ENCODE results near the gene C1QL2.

C1QL2 gene

GRCh38 chr2:119137502-119137901 lies 21.0 kb downstream of the C1QL2 start:
- DNase-seq (ENCODE audit: low spot score): no peak

- DNase-seq (ENCODE audit: low spot score): no peak
Measured at GRCh38 chr2:119136872-119137271, 21.7 kb downstream of the C1QL2 start.

GRCh38 chr2:119136093-119136492 lies 22.5 kb downstream of the C1QL2 start:
- DNase-seq (ENCODE audit: low spot score): no peak

DNA sequence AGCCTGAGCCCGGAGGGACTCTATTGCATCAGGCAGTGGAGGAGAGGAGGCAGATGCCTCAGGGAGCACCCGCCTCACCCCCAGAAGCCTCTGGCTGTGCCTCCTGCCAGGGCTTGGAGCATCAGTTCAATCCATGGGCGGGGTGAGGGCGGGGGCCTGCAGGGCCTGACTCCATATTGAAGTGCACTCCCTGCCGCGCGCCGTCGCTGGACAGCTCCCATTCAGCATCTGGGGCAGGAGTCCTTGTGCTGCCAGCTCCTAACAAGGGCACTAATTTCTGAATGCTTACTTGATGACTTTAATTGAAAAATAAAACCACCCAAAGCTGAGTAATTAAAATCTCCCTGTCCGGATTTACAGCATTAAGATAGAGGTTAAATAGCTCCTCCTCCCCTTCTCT lies 23.8 kb downstream of the C1QL2 start:
- DNase-seq (ENCODE audit: low spot score): no peak

- no peak for DNase-seq (ENCODE audit: low spot score)
Measured at GRCh38 chr2:119126650-119127049, 31.9 kb downstream of the C1QL2 start.

- DNase-seq (ENCODE audit: low spot score): no peak
Measured at GRCh38 chr2:119123389-119123788, 35.2 kb downstream of the C1QL2 start.

- no peak for DNase-seq (ENCODE audit: low spot score)
Measured at GRCh38 chr2:119122663-119123062, 35.9 kb downstream of the C1QL2 start.

- DNase-seq (ENCODE audit: low spot score): no peak
Measured at GRCh38 chr2:119119999-119120756, 38.4 kb downstream of the C1QL2 start.

DNA sequence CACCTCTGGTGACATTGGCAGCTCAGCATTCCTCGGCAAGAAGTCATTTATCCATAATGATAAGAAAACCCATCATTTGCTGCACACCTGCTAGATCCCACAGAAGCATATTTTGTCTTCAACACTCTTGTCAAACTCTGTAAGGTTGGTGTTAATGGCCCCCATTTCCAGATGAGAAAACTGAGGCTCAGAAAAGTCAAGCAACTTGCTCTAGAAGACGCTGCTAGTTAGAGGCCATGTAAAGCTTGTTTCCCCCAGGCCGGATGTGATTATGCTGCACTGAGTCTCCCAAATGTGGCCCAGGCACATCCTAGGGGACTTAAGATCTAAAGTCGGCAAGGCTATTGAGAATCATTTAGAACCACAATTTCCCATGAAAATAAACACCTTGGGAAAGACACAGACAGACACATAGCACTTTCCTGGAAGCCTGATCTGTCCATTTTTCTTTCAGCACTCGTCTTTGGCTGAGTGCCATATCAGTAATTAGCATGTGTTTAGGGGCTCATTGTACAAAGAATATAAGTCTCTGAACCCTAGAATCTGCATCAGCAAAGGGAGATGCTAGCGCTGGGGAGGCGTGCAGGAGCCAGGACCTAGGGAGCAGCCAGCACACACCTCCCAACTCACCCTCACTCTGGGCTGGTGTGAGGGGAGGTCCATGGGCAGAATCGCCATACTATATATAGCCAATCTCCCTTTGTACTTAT lies 39.3 kb downstream of the C1QL2 start:
- no peak for DNase-seq (ENCODE audit: low spot score)

DNA sequence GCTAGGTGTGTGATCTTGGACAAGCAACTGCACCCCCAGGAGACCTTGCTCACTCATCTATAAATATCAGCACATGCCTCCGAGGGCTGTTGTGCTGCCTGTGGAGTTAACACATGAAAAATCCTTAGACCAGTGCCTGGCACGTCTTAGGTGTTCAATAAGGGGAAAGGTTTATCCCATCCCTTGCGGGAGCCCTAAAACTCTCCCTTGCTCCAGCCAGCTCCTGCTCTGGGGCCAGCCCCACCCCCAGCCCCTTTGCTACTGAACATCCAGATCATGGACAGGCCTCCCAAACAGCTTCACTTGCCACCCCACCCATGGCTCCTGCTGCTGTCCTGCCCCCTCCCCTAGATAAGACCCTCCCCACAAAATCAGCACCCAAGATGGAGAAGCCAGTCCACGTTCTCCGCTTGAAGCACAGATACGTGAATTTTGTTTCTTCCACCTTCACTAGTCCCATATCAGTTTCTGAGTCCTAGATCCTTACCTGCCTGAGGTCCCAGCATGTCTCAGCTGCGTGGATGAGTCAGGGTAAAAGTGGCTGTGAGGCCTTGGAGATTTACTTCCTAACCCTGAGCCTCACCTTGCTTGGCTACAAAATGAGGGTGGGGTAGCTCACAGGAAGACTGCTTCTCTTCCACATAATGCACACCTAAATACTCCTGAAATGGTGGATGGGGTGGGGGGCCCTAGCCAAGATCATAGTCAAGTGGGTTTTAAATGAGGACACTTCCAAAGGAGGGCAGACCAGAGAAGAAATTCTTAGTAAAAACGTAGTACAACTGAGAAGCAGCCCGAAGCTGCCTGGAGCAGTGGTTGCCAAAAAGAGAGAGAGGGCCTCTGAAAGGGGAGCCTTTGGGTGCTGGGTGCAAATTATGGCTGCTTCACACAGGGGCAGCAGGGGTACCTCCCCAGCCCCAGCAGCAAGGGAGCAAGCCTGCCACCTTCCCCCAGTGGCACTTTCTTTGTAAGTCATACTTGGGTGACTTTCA lies 40.4 kb downstream of the C1QL2 start:
- no peak for DNase-seq (ENCODE audit: low spot score)

GRCh38 chr2:119117408-119117807 lies 41.1 kb downstream of the C1QL2 start:
- DNase-seq (ENCODE audit: low spot score): no peak

DNA sequence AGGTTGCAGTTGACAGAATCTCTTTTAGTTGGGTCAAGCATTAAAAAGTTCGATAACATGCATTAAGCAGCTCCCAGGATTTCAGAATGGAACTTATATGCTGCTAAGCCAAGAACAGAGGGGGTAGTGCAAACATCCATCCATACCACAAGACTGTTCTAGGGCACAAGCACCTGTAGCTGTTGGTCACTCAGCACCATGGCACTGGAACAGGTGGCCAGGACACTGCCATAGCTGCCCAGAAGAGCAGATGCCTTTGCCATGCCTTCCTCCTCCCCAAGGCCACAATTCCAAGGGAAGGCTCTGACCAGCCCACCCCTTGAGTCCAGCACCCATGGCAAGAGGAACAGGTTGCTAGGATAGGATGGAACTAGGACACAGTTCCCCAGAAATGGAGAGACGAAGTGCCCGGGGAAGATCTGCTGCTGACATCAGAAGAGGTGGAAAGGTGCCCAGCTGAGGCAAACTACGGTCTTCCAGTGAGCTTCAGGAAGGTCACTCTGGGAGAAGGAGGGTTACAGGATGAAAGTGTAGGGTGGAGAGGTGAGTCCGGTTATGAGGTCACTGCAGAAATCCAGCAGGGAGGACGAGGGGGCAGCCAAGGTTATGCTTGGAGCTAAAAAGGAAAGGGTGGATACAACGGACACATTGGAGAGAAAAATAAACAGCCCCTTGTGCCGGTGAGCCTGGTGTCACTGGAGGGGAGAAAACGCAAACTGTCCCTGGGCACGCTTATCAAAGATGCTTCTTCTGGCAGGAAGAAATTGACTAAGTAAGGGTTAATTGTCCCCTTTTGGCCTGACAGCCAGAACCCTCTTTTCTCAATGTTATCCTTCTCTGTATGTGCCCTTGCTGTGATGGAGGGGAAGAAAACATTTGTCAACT lies 41.9 kb downstream of the C1QL2 start:
- DNase-seq (ENCODE audit: low spot score): no peak

- no peak for DNase-seq (ENCODE audit: low spot score)
Measured at GRCh38 chr2:119114266-119114665, 44.3 kb downstream of the C1QL2 start.

- DNase-seq (ENCODE audit: low spot score): no peak
Measured at GRCh38 chr2:119113489-119113770, 45.1 kb downstream of the C1QL2 start.

- DNase-seq (ENCODE audit: low spot score): no peak
Measured at GRCh38 chr2:119112770-119113488, 45.6 kb downstream of the C1QL2 start.

GRCh38 chr2:119112230-119112629 lies 46.3 kb downstream of the C1QL2 start:
- no peak for DNase-seq (ENCODE audit: low spot score)

- DNase-seq (ENCODE audit: low spot score): no peak
Measured at GRCh38 chr2:119111115-119111975, 47.2 kb downstream of the C1QL2 start.

GRCh38 chr2:119109866-119110265 lies 48.7 kb downstream of the C1QL2 start:
- DNase-seq (ENCODE audit: low spot score): no peak

DNA sequence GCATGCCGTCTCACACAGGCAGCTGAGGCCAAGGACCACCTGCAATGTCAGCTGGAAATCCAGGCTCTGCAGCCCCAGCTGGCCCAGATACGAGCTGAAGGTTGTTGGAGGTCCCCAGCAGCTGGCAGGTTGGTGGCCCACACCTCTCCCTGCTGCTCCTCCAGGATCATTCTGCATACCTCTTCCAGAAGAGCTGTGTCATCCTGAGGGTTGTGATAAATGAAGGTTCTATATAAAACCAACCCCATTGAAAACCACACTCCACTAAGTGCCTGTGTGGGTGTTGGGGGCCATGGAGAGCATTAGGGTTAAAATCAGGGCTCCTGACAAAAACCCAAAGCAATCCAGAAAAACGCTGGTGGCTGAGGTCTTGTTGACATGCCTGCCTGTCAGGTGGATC lies 50.4 kb downstream of the C1QL2 start:
- no peak for DNase-seq (ENCODE audit: low spot score)

- no peak for DNase-seq (ENCODE audit: low spot score)
Measured at GRCh38 chr2:119106301-119106897, 52.2 kb downstream of the C1QL2 start.
